Superior temporal gyrus (tissue), 1 donor: ENCODE data around the gene PPP5C.
"Not testable (repeated sequence)": the region's sequence is repeated elsewhere in the genome, so short reads cannot be mapped to it uniquely, and the experiment has no call there.

ENCODE experiments used
- DNase-seq: peaks from one replicate; pipeline ENCODE4 v3.0.0-alpha.2; 2016; ENCODE audit errors: extremely low spot score

Gene PPP5C

GRCh38 chr19:46429999-46430398, 83.1 kb downstream of the PPP5C start:
- DNase-seq: no peak

- DNase-seq: no peak
Observed at GRCh38 chr19:46431824-46432223, 84.9 kb downstream of the PPP5C start.

DNA sequence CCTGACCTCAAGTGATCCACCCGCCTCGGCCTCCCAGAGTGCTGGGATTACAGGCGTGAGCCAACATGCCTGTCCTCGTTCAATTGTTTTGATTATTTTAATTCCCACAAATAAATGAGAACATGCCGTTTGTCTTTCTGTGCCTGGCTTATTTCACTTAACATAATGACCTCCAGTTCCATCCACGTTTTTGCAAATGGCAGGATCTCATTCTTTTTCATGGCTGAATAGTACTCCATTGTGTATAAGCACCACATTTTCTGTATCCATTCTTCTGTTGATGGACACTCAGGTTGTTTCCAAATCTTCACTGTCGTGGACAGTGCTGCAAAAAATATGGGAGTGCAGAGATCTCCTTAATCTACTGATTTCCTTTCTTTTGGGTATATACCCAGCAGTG, 86.6 kb downstream of the PPP5C start:
- not testable (repeated sequence) for DNase-seq

- DNase-seq: peak; percentile 90
Observed at GRCh38 chr19:46435009-46435408, 88.1 kb downstream of the PPP5C start.

DNA sequence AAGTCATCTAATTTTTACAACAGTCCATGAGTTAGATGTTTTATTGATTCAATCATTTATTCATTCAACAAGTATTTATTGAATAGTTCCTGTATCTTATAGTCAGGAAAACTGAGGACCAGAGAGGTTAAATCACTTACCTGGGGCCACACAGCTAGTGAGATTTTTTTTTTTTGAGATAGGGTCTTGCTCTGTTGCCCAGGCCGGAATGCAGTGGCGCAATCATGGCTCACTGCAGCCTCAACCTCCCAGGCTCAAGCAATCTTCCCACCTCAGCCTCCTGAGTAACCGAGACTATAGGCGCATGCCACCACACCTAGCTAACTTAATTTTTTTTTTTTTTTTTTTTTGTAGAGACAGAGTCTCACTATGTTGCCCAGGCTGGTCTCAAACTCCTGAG, 88.8 kb downstream of the PPP5C start:
- not testable (repeated sequence) for DNase-seq
